Activated T-cell treated with anti-CD3 and anti-CD28 coated beads for 24 hours (primary cell): ENCODE data around the gene CAPZA2.
"Not testable (repeated sequence)": the region's sequence is repeated elsewhere in the genome, so short reads cannot be mapped to it uniquely, and the experiment has no call there.

ENCODE experiments used
- DNase-seq: peaks from one replicate; pipeline ENCODE4 v3.0.0-alpha.2; 2020; ENCODE audit warnings: low read depth

The CAPZA2 gene

DNA sequence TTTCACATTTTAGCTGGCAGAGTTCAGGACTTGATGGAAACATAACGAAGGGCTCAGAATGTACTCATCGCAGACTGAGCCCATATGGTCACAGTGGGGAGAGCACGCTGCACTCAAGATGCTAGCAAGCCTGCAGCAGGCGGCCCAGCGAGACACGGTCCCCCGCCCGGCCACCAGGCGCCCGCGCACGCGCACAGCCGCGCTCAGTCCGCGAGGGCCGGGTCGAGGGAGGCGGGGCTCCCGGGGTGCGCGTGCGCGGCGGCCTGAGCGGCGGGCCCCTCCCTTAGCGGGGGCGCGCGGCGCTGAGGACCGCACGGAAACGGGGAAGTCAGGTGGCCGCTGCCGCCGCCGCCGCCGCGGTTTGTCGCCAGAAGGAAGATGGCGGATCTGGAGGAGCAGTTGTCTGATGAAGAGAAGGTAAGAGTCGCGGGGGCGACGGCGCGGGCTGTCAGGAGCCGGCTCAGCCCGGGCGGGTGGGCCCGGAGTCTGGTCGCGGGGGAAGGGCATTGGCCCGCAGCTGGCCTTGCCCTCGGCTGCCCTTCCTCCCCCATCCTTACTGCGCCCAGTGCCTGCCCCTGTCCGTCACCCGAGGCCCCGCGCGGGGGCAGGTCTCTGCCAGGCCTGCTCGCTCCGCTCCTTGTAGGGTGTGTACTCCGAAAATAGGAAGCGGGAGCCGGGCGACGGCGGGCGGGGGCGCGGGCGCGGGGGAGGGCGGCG, at the start of gene CAPZA2:
CAPZA2 (plus strand) TSS at position 354 of the 717 bp plus-strand sequence; CDS start at position 379, 25 bp downstream.
- peak; percentile 93 for DNase-seq

DNA sequence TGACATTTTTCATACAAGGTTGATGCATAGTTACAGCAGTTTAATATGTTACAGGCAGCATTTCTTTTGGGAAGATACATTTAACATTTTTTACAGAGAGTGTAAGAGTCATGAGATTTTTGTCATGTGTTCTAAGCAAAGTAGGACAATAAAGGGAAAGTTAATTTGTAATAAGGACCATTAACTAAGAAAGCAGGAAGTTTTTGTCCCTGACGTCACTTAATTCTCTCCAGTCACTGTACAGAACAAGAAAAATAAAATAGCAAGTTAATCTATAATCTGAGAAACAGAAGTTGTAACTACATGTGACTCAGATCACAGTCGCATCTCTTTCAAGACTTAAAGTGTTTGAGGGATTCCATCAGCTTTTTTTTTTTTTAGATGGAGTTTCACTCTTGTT, 49.5 kb upstream of the CAPZA2 start:
- no peak for DNase-seq

DNA sequence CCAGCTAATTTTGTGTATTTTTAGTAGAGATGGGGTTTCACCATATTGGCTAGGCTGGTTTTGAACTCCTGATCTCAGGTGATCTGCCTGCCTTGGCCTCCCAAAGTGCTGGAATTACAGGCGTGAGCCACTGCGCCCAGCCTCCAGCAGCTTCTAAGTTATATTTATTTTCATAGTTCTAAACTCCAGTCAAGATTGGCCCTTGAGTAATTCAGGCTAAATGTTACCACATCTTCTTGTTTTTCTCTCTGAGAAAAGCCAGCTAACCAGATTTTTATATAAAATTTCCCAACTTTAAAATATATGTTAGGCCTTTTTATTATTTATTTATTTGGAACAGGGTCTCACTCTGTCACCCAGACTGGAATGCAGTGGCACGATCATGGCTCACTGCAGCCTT, 49.0 kb upstream of the CAPZA2 start:
- DNase-seq, result not testable (repeated sequence)

DNA sequence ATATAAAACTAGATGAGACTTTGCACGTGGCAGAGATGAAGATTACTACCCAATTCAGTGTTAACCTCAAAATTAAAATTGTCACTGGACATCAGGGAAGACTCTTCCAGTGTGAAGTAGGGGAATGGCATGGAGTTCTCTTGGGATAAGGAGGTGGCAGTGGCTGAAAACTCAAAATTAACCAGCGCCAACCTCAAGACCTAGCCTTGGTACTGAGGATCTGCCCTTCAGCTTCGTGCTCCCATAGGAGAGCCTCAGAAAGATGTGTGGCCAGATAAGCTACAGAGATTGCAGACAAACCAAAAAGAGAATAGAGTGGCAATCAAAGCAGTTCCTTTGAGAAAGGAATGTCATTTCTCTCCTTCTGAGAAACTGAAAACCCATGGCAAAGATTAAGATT, 47.3 kb upstream of the CAPZA2 start:
- DNase-seq, result no peak

DNA sequence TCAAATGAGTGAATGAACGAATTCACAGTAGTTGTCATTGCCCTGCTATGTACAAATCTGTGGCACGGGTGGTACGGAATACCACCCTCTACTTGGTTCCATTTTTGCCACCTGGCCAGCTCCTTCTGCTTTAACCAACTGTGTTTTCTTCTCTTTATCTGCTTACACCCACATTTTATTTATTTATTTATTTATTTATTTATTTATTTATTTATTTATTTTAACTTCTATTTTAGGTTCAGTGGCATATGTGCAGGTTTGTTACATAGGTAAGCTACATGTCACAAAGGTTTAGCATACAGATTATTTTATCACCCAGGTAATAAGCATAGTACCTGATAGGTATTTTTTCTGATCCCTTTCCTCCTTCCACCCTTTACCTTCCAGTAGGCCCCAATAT, 42.2 kb upstream of the CAPZA2 start:
- DNase-seq, result no peak

DNA sequence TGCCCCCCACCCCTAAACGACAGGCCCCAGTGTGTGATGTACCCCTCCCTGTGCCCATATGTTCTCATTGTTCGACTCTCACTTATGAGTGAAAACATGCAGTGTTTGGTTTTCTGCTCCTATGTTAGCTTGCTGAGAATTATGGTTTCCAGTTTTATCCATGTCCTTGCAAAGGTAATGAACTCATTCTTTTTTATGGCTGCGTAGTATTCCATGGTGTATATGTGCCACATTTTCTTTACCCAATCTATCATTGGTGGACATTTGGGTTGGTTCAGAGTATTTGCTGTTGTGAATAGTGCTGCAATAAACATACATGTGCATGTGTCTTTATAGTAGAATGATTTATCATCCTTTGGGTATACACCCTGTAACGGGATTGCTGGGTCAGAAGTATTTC, 40.7 kb upstream of the CAPZA2 start:
- not testable (repeated sequence) for DNase-seq

DNA sequence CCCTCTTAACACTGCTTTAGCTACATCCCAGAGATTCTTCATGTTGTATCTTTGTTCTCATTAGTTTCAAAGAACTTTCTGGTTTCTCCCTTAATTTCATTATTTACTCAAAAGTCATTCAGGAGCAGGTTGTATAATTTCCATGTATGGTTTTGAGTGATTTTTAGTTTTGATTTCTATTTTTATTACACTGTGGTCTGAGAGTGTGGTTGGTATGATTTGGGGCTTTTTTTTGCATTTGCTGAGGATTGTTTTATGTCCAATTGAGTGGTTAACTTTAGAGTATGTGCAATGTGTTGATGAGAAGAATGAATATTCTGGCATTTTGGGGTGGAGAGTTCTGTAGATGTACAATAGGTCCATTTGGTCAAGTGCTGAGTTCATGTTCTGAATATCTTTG, 37.9 kb upstream of the CAPZA2 start:
- no peak for DNase-seq

DNA sequence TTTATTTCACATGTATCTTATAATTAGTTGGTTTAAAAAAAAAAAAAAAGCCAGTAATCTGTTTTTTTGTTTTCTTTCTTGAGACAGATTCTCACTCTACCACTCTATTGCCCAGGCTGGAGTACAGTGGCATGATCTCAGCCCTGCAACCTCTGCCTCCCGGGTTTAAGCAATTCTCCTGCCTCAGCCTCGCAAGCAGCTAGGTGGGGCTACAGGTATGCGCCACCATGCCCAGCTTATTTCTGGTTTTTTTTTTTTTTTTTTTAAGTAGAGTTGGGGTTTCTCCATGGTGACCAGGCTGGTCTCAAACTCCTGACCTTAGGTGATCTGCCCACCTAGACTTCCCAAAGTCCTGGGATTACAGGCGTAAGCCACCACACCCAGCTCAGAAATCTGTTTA, 34.1 kb upstream of the CAPZA2 start:
- no peak for DNase-seq

DNA sequence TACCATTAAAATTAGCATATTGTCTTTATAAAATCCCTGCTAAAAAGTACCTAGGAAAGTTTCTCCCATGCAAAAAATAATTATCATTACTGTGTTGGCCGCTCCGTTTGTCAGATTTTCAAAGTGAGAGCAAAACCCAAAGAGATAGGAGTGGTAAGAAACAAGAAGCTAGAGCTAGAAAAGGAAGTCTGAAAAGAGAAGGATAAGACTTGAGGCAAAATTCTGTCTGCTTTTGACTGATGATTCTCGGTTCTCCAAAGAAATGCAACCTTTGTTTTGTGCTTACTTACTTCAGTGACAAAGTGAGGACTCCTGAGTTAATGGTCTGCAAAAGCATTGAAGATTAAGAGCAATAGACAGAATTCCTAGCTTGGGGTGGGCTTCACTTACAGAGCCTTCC, 33.3 kb upstream of the CAPZA2 start:
- no peak for DNase-seq

DNA sequence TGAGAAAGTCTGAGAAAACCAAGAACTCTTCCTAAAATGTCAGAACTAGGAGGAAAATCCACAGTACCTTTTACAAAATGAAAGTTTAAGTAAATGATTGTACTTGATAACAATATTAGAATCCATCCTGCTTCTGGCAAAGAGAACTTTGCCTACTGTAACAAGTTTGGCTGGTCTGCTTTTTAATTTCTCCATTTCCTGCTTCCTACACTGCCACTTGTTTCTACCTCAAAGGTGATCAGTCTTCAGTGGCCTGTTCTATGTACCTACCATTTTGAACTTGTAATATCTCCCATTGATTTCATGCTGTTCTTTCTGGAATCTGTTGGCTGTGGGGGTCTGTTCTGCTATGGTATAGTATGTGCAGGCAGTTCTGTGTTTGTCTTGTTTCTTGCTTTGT, 32.9 kb upstream of the CAPZA2 start:
- no peak for DNase-seq

DNA sequence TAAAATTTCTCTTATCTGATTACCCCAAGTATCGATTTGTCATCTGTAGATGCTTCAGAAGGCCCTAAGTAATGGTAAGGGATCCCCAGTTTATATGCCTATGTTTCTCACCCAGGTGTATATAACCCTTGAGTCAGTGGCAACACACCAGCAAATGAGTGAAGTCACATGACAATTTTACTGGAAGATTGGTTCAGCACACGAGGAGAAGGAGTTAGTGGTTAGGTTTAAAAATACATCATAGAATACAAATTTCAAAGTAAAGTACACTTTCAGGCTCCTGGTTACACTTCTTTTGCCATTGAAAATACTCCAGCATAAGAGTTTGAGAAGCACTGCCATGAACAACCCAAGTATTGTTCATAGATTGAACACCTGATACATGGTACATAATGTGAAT, 29.7 kb upstream of the CAPZA2 start:
- DNase-seq, result no peak

DNA sequence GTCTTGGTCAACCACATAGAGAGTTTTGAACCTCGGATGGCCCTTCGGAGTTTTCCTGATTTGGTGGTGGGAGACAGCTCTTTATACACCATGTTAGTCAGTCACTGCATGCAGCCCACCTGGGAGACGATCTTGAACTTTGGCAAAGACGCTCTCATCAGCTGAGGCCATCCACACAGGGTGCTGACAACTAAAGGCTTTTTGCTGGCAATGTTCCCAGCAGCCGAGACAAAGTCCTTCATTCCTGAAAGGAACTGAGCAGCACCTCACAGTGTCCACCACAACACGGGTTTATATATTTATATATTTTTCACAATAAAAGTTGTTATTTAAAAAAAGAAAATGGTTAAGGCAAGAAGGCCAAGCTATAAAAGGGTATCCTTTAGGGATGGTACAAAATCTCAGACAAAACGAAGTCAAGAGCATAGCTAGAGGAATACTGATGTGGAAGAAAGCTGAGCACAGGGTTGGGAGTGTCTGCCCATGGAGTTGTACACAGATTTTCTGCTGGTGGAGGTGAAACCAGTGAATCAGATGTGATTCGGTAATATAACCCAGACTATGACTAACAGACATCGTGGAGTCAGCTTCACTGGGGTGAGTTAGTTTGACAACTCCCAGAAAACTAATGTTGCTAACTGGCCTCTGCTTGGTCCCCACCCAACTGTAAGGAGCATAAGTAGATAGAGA, 27.4 kb upstream of the CAPZA2 start:
- no peak for DNase-seq

DNA sequence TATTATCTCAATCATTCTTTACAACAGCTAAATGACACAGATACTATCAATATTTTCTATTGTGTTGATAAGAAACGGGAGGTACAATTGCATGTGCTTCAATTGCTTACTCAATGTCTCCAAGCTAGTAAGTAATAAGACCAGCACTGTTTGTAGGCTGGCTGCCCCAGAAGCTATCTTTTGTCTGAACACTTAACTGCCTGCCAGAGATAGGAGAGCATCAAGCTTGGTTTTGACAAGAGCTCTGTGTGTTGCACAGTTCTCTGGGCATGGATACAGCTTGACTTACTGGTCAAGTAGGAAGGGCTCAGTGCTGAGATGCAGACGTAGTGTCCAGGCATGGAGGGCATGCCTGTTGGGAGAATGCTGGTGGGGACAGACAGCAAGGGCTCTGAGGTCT, 26.3 kb upstream of the CAPZA2 start:
- DNase-seq, result no peak

DNA sequence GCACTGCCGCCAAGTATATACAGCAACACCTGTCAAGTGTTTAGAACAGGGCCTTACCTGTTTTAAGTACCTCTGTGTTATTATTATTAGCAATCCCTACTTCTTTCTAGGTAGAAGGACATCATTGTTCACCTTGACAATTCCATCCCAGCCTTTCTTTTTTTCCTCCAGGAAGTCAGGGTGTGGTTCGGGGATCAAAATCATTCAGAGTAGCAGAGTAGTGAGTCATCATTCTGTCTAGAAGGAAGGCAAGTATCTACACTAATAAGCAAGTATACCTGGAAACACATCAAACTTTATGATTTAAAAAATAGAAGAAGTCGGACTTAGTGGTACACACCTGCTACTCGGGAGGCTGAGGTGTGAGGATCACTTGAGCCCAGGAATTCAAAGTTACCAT, 25.5 kb upstream of the CAPZA2 start:
- DNase-seq, result no peak

DNA sequence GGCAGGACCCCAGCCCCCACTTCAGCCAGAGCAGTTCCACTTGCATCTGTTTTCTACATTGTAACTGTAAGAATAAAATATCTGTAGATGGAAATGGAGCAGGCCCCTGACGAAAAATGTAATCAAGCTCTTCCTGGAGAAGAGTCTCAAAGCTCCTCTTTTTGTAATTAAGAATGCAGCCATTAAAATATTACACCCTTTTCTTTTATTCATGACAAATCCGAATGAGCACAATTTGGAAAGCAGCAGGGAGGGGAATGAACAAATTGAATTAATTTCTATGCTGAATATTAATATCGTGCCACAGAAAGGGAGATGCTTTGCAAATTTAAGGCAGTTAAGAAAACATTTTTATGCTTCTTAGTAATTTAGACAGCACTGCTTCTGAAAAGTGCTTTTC, 24.8 kb upstream of the CAPZA2 start:
- no peak for DNase-seq

DNA sequence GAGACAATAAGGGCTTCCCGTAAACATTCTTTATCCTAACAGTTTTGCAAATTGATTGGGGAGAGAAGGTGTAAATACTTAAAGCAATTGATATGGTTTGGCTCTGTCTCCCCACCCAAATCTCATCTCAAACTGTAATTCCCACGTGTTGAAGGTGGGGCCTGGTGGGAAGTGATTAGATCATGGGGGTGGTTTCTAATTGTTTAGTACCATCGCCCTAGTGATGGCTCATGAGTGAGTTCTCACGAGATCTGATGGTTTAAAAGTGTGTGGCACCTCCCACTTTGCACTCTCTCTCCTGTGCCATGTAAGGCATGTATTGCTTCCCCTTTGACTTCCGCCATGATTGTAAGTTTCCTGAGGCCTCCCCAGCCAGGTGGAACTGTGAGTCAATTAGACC, 22.1 kb upstream of the CAPZA2 start:
- DNase-seq, result no peak

DNA sequence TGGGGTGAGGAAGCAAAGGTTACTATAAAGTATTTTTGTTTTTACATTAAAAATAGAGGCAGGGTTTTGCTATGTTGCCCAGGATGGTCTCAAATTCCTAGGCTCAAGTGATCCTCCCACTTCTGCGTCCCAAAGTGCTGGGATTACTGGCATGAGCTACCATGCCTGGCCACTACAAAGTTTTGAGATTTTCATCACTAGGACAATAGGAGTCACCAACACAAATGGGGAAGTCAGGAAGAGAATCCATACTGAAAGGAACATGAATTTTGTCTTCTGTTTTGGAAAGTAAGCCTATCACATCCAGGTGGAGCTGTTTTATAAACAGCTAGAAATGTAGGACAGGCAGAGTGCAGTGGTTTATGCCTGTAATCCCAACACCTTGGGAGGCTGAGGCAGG, 20.0 kb upstream of the CAPZA2 start:
- DNase-seq, result no peak

DNA sequence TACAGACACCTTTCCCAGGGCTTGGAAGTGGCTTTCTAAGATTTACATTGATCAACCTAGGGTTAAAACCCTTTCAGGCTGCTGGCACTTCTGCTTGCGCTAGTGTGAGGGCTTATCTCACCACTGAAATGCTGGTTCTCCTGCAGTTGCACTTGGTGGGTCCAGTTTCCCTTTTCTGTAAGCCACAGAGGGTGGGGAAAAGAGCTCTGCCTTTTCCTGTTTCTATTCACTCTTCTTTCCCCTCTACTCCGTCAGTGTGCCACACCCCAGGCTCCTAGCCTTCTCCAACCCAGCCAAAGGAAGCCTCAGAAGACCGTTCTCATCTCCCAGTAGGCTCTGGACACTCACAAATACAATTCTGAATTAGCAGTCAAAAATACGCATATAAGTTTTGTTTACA, 19.0 kb upstream of the CAPZA2 start:
- DNase-seq, result no peak

DNA sequence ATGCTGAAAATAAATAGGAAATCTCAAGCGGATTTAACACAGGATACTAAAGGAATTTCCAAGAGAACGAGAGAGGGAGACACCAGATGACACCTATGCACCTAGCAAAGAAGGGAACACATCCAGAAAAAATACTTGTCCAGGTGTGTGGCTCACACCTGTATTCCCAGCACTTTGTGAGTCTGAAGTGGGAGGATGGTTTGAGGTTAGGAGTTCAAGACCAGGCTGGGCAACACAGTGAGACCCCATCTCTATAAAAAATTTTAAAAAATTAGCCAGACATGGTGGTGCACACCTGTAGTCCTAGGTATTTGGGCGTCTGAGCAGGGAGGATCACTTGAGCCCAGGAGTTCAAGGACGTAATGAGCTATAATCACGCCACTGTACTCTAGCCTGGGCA, 11.2 kb upstream of the CAPZA2 start:
- no peak for DNase-seq

DNA sequence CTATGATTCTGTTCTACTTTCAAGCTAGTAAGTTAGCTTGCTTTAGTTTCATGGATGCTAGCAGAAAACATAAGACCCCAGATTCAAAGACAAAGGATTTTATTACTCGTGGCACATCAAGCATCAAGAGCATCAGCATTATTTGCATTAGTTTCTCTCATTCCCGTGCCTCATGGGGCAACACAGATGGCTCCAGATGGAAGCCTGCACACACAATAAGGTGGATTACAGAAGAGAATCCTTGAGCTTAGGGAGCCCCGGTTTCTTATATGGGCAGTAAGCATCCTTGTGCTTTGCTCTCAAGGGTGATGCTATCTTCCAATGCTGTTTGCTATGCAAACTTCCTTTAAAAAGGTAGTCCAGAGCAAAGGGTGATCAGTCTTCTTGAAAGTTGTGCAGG, 10.7 kb upstream of the CAPZA2 start:
- no peak for DNase-seq

DNA sequence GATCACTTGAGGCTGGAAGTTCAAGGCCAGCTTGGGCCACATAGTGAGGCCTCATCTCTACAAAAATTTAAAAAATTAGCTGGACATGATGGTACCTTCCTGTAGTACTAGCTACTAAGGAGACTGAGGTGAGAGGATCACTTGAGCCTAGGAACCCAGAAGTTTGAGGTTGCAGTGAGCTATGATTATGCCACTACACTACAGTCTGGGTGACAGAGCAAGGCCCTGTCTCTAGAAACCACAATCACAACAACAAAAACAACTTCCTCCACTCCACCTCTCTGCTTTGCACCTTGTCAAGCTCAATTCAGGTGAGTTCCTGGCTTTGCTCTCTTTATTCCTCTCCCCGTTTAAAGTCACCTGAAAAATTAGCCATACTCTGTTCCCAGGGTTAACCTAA, 8.3 kb upstream of the CAPZA2 start:
- no peak for DNase-seq

DNA sequence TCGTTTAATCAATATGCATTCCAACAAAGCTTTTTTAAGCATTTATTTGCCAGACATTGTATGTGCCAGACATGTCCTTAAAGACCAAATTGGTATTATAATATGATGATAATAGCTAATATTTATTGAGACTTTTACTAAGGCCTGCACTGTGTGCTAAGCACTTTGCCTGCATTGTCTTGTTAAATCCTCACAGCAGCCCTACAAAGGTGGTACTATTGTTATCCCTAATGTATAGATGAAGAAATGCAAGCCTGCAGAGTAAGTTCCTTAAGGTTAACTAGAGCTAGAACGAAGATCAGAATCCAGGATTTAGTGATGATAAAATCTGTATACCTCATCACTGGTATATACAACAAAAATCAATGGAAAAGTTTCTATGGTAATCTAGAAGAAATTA, 5.3 kb upstream of the CAPZA2 start:
- DNase-seq, result no peak

DNA sequence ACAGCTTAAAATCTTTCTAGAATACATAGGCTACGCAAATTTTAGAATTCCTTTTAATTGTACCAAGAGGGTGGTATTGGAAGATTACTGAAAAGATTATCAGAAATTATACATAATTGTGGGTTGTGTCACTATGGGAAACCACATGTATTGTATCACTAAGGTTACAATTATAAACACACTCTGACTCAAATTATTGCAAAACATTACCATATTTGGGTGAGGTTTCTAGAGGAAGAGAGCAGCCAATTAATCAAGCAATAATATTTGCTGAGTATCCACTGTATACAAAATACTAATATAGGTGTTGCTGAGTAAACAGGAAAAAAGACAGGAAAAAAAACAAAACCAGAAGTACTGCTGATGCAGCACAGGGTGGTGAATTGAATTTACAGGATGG, 3.1 kb upstream of the CAPZA2 start:
- DNase-seq, result no peak

DNA sequence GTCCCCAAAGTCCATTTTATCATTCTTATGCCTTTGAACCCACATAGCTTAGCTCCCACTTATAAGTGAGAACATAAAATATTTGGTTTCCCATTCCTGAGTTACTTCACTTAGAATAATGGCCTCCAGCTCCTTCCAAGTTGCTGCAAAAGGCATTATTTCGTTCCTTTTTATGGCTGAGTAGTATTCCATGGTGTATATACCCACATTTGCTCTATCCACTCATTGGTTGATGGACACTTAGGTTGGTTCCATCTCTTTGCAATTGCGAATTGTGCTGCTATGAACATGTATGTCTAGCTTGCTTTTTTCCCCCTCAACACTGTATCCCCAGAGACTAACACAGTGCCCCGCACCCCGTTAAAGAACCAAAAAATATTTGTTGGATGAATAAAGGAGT, 670 bp upstream of the CAPZA2 start:
- DNase-seq, result no peak
